Prostate gland (tissue), 2 donors: ENCODE measurements around the gene SHBG.

Experiments used
- POLR2A ChIP-seq: fragments of 450-650 bp; IDR thresholded peaks from one replicate; pipeline ENCODE4 v1.6.1; 2016; ENCODE audit warnings: antibody characterized with exemption, mild to moderate bottlenecking
- TF ChIP-seq, protein P1 (sequence below), 4 experiments: fragments of 200-600 bp in 2 of 4; fragments of 450-650 bp in 2 of 4; sonication (generic) in 2 of 4; IDR thresholded peaks; 1 replicate in 3 of 4; 2 replicates in 1 of 4; pipeline ENCODE4 v1.5.1; 2016 to 2019; ENCODE audit warnings: antibody characterized with exemption in 4 of 4, mild to moderate bottlenecking in 2 of 4, moderate library complexity in 2 of 4

GRCh38 chr17:7589891-7590691, 39.8 kb upstream of the SHBG start, which contains the start of gene SOX15:
- peak; percentile 36 for TF ChIP-seq POLR2A
- TF ChIP-seq, protein P1, sequence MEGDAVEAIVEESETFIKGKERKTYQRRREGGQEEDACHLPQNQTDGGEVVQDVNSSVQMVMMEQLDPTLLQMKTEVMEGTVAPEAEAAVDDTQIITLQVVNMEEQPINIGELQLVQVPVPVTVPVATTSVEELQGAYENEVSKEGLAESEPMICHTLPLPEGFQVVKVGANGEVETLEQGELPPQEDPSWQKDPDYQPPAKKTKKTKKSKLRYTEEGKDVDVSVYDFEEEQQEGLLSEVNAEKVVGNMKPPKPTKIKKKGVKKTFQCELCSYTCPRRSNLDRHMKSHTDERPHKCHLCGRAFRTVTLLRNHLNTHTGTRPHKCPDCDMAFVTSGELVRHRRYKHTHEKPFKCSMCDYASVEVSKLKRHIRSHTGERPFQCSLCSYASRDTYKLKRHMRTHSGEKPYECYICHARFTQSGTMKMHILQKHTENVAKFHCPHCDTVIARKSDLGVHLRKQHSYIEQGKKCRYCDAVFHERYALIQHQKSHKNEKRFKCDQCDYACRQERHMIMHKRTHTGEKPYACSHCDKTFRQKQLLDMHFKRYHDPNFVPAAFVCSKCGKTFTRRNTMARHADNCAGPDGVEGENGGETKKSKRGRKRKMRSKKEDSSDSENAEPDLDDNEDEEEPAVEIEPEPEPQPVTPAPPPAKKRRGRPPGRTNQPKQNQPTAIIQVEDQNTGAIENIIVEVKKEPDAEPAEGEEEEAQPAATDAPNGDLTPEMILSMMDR (IDR thresholded peaks at IDR 0.05), result no peak
